Hepatocyte (in vitro differentiated cells): ENCODE data around the gene KSR2. TPM values are rescaled to one million over a fixed set of nuclear protein-coding genes. Genes with fewer than 3 reads are reported as not detected.
"Not testable (repeated sequence)": the region's sequence is repeated elsewhere in the genome, so short reads cannot be mapped to it uniquely, and the experiment has no call there.

Source experiments
- DNase-seq: peaks from one replicate; pipeline ENCODE4 v3.0.0-alpha.2; 2016; ENCODE audit warnings: low spot score
- H2AFZ ChIP-seq: fragments of 200-600 bp; sonication (generic); 2 replicates; pipeline ENCODE4 v1.6.0; 2016; ENCODE audit warnings: antibody characterized with exemption, mild to moderate bottlenecking
- H3K27ac ChIP-seq: fragments of 200-600 bp; sonication (generic); 2 replicates; pipeline ENCODE4 v1.5.1; 2016; ENCODE audit warnings: mild to moderate bottlenecking
- H3K27me3 ChIP-seq: fragments of 200-600 bp; sonication (generic); 2 replicates; pipeline ENCODE4 v1.6.1; 2016
- H3K36me3 ChIP-seq: fragments of 200-600 bp; sonication (generic); replicated peaks from 2 replicates; pipeline ENCODE4 v1.5.1; 2016; ENCODE audit warnings: low read depth; ENCODE audit not compliant: insufficient read depth
- H3K4me1 ChIP-seq: fragments of 200-600 bp; sonication (generic); 2 replicates; pipeline ENCODE4 v1.5.1; 2016; ENCODE audit warnings: mild to moderate bottlenecking, moderate library complexity; ENCODE audit not compliant: insufficient read depth
- H3K4me2 ChIP-seq: fragments of 200-600 bp; sonication (generic); 2 replicates; pipeline ENCODE4 v1.6.0; 2016
- H3K4me3 ChIP-seq: fragments of 200-600 bp; sonication (generic); 2 replicates; pipeline ENCODE4 v1.5.1; 2016; ENCODE audit warnings: mild to moderate bottlenecking
- H3K79me2 ChIP-seq: fragments of 200-600 bp; sonication (generic); 2 replicates; pipeline ENCODE4 v1.6.0; 2017; ENCODE audit warnings: mild to moderate bottlenecking
- H3K9me2 ChIP-seq: fragments of 200-600 bp; sonication (generic); replicated peaks from 2 replicates; pipeline ENCODE4 v1.6.0; 2017; ENCODE audit warnings: mild to moderate bottlenecking; ENCODE audit not compliant: insufficient read depth
- H3K9me3 ChIP-seq: fragments of 200-600 bp; sonication (generic); 2 replicates; pipeline ENCODE4 v1.5.1; 2016; ENCODE audit warnings: low read depth, mild to moderate bottlenecking
- H4K20me1 ChIP-seq: fragments of 200-600 bp; sonication (generic); 2 replicates; pipeline ENCODE4 v1.6.0; 2016; ENCODE audit warnings: mild to moderate bottlenecking; ENCODE audit not compliant: insufficient read depth, poor library complexity, severe bottlenecking
- EZH2 ChIP-seq: fragments of 200-600 bp; sonication (generic); IDR thresholded peaks from 2 replicates; pipeline ENCODE4 v1.6.1; 2016; ENCODE audit warnings: antibody characterized with exemption, mild to moderate bottlenecking, borderline replicate concordance
- EZH2phosphoT487 ChIP-seq: fragments of 200-600 bp; sonication (generic); IDR thresholded peaks from one replicate; pipeline ENCODE4 v1.6.1; 2018; ENCODE audit warnings: antibody characterized with exemption, mild to moderate bottlenecking, low read depth, moderate library complexity; ENCODE audit not compliant: unreplicated experiment, severe bottlenecking
- WGBS: methylation state at CpG from one replicate; pipeline ENCODE4 v1.1.6; 2016; ENCODE audit warnings: low lambda C conversion rate; ENCODE audit errors: missing lambda C conversion rate; 5-methylcytosine and 5-hydroxymethylcytosine counted together
- polyA plus RNA-seq: library from polyadenylated mRNA; unstranded; fragments of >200 nt; fragmentation: Nextera tagmentation; extraction: Ambion mirVana; gene quantifications from 2 replicates; pipeline ENCODE4 v1.2.1, GENCODE V29; 2016
- total RNA-seq: library from RNA; depleted of rRNA; stranded (reverse); fragments of >200 nt; gene quantifications from 2 replicates; pipeline ENCODE4 v1.2.3, GENCODE V29; 2014
- TF ChIP-seq, protein P1 (sequence below): fragments of 200-600 bp; sonication (generic); IDR thresholded peaks from 2 replicates; pipeline ENCODE4 v1.5.1; 2016; ENCODE audit warnings: antibody characterized with exemption, mild to moderate bottlenecking; ENCODE audit not compliant: poor library complexity

KSR2 gene
- total and polyA plus RNA-seq, 2 experiments from 2014 or later = 0.37 to 0.46 TPM

DNA sequence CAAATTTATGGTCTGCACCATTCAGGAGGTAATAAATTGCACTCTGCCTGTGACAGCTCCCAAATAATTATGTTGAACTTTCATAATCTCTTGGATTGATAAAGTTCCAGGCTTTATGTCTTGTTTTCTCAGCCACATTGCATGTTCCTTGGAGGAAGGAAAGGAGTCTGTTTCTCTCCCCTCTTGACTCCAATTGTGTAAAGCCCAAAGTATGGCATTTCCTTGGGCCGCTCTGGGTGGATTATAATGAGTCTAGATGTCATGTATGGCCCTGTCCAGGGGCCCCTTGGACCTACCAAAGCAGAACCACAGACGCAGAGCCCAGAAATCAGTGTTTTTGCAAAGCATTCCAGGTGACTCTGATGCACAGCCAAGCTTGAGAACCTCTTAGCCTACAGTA is 160.8 kb downstream of the KSR2 start:
- Histone ChIP-seq H2AFZ (no peak overlapping the region), H3K27ac (no peak overlapping the region), H3K9me3 (no peaks in the 10 kb centered on the region), H3K36me3 (no peaks in the 10 kb centered on the region), H3K4me2 (no peak overlapping the region), H3K4me1 (no peaks in the 10 kb centered on the region), H3K79me2 (no peaks in the 10 kb centered on the region), H3K9me2 (no peaks in the 10 kb centered on the region), H3K4me3 (no peak overlapping the region), H4K20me1 (no peaks in the 10 kb centered on the region), H3K27me3 (no peaks in the 10 kb centered on the region)
- DNase-seq = no peak
- TF ChIP-seq EZH2 (no peak), EZH2phosphoT487 (no peak)
- TF ChIP-seq, protein P1, sequence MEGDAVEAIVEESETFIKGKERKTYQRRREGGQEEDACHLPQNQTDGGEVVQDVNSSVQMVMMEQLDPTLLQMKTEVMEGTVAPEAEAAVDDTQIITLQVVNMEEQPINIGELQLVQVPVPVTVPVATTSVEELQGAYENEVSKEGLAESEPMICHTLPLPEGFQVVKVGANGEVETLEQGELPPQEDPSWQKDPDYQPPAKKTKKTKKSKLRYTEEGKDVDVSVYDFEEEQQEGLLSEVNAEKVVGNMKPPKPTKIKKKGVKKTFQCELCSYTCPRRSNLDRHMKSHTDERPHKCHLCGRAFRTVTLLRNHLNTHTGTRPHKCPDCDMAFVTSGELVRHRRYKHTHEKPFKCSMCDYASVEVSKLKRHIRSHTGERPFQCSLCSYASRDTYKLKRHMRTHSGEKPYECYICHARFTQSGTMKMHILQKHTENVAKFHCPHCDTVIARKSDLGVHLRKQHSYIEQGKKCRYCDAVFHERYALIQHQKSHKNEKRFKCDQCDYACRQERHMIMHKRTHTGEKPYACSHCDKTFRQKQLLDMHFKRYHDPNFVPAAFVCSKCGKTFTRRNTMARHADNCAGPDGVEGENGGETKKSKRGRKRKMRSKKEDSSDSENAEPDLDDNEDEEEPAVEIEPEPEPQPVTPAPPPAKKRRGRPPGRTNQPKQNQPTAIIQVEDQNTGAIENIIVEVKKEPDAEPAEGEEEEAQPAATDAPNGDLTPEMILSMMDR = no peak
- WGBS = 64% methylated on average over 2 of the region's 2 CpGs

- no peaks in the 10 kb centered on the region for H3K27me3 ChIP-seq
- WGBS = 98% methylated on average over 2 of the region's 2 CpGs
- peak overlapping the region; percentile 51 for H3K27ac ChIP-seq
- H3K9me2 ChIP-seq = no peaks in the 10 kb centered on the region
- no peak overlapping the region for H2AFZ ChIP-seq
- H3K9me3 ChIP-seq = no peaks in the 10 kb centered on the region
- no peaks in the 10 kb centered on the region for H4K20me1 ChIP-seq
- TF ChIP-seq, protein P1 = no peak
- TF ChIP-seq EZH2 (no peak), EZH2phosphoT487 (no peak)
- no peak overlapping the region for H3K4me2 ChIP-seq
- H3K36me3 ChIP-seq = no peaks in the 10 kb centered on the region
- no peak for DNase-seq
- H3K4me1 ChIP-seq = peaks cover 5% of the 10 kb centered on the region
- H3K4me3 ChIP-seq = no peak overlapping the region
- H3K79me2 ChIP-seq = no peaks in the 10 kb centered on the region
Observed at GRCh38 chr12:117807355-117807754, 161.4 kb downstream of the KSR2 start.

DNA sequence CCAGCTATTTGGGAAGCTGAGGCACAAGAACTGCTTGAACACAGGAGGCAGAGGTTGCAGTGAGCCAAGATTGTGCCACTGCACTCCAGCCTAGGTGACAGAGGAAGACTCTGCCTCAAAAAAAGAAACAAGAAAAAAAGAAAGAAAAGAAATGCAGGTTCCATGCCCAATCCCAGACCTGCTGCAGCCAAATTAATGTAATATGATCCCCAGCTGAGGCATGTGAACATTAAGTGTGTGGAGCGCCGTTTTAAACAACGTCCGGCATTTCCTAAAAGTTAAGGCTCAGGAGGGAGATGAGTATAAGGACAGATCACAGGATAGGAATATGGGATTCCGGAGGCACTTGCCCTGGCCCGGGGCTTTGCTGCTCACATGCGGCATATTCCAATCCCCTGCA is 162.9 kb downstream of the KSR2 start:
- H3K36me3 ChIP-seq = no peaks in the 10 kb centered on the region
- no peaks in the 10 kb centered on the region for H3K9me2 ChIP-seq
- H2AFZ ChIP-seq = no peak overlapping the region
- peaks cover 6% of the 10 kb centered on the region for H3K4me1 ChIP-seq
- no peaks in the 10 kb centered on the region for H3K9me3 ChIP-seq
- H3K27ac ChIP-seq = peak overlapping the region; percentile 51
- 79% methylated on average over 7 of the region's 7 CpGs for WGBS
- DNase-seq = no peak
- H4K20me1 ChIP-seq = no peaks in the 10 kb centered on the region
- no peak overlapping the region for H3K4me2 ChIP-seq
- no peaks in the 10 kb centered on the region for H3K79me2 ChIP-seq
- TF ChIP-seq, protein P1 = no peak
- TF ChIP-seq EZH2phosphoT487 = no peak
- TF ChIP-seq EZH2 = no peak
- no peak overlapping the region for H3K4me3 ChIP-seq
- no peaks in the 10 kb centered on the region for H3K27me3 ChIP-seq

DNA sequence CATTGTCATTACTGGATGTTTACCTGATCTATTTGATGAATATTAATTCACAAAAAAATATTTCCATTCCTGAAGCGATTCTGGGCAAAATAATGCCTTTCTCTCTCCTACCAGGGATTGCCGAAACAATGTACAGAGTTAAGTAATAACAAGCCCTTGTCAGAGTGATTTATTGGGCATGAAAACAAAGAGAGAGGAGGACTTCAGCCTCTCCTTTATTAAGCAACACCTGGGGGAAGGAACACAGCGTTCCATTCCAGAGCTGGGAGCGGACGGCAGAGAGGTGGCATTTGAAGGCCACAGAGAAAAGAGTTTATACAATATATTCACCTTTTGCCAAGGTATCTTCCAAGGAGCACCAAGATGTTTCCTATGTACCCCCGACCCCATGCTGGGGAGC is 165.8 kb downstream of the KSR2 start:
- H3K27me3 ChIP-seq = no peaks in the 10 kb centered on the region
- TF ChIP-seq EZH2 (no peak), EZH2phosphoT487 (no peak)
- TF ChIP-seq, protein P1 = no peak
- DNase-seq = peak; percentile 77
- H3K4me3 ChIP-seq = no peak overlapping the region
- no peaks in the 10 kb centered on the region for H4K20me1 ChIP-seq
- peak overlapping the region; percentile 94 for H3K27ac ChIP-seq
- no peaks in the 10 kb centered on the region for H3K9me3 ChIP-seq
- peaks cover 6% of the 10 kb centered on the region for H3K4me1 ChIP-seq
- H3K36me3 ChIP-seq = no peaks in the 10 kb centered on the region
- WGBS = 59% methylated on average over 6 of the region's 6 CpGs
- no peak overlapping the region for H2AFZ ChIP-seq
- H3K9me2 ChIP-seq = no peaks in the 10 kb centered on the region
- H3K4me2 ChIP-seq = peak overlapping the region; percentile 46
- no peaks in the 10 kb centered on the region for H3K79me2 ChIP-seq

DNA sequence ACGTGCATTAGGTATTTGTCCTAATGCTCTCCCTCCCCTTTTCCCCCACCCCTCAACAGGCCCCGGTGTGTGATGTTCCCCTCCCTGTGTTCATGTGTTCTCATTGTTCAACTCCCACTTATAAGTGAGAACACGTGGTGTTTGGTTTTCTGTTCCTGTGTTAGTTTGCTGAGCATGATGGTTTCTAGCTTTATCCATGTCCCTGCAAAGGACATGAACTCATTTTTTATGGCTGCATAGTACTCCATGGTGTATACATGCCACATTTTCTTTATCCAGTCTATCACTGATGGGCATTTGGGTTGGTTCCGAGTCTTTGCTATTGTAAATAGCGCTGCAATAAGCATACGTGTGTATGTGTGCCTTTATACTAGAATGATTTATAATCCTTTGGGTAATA is 168.1 kb downstream of the KSR2 start:
- H3K4me2 ChIP-seq, H2AFZ ChIP-seq, H3K4me3 ChIP-seq, DNase-seq, H3K79me2 ChIP-seq, H3K9me3 ChIP-seq, H3K4me1 ChIP-seq, H3K36me3 ChIP-seq, H3K27me3 ChIP-seq, H3K9me2 ChIP-seq, H3K27ac ChIP-seq, H4K20me1 ChIP-seq: not testable (repeated sequence)
- 94% methylated on average over 6 of the region's 6 CpGs for WGBS
